HG03575 (cell line): ENCODE results near the gene SORBS1.

Experiments used
- ATAC-seq: cut with Tn5 transposase; IDR thresholded peaks from one replicate; pipeline ENCODE4 v1.9.1; 2021; ENCODE audit not compliant: unreplicated experiment, insufficient number of reproducible peaks, low FRiP score; ENCODE audit errors: extremely low read depth

The SORBS1 gene

GRCh38 chr10:95544783-95545500 lies 16.2 kb downstream of the SORBS1 start:
- no peak for ATAC-seq

- ATAC-seq, result no peak
These were observed 17.7 kb downstream of the SORBS1 start for GRCh38 chr10:95543459-95543858.

DNA sequence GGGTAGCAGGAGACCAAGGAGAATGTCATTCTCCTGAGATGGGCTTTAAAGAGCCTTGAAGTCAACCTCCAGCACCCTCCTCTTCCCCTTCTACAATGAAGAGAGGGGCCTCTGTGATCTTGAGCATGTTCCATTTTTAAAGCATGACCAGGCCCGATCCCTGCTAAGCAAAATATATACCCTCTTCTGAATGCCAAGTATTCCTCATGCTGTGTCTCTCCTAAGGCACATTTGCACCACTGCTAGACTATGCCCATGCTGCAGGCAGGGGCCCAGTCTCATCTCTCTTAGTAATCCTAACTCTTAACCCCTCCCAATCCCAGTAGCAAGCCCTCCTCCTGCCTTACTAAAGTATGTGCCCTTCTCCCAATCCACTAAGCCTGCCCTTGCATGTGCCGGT lies 18.4 kb downstream of the SORBS1 start:
- ATAC-seq, result no peak

- no peak for ATAC-seq
These were observed 18.8 kb downstream of the SORBS1 start for GRCh38 chr10:95542330-95542729.

- no peak for ATAC-seq
These were observed 20.6 kb downstream of the SORBS1 start for GRCh38 chr10:95540514-95541052.

- ATAC-seq, result no peak
These were observed 21.4 kb downstream of the SORBS1 start for GRCh38 chr10:95539560-95540284.

DNA sequence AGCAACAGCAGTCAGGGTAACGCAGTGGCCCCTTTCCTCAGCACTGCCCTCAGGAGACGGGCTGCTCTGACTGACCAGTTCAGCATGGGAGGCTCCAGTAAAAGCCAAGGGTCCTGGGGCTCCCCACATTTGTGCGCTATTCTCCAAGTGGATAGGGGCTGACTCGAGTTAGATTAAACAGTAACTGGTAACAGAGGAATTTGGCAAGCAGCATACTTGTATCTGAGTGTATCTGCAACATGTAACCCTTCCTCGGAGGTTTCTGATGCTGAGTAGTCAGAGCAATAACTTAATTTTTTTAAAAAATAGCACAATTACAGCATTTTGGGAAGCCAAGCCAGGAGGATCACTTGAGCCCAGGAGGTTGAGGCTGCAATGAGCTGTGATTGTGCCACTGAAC lies 22.8 kb downstream of the SORBS1 start:
- ATAC-seq, result no peak

DNA sequence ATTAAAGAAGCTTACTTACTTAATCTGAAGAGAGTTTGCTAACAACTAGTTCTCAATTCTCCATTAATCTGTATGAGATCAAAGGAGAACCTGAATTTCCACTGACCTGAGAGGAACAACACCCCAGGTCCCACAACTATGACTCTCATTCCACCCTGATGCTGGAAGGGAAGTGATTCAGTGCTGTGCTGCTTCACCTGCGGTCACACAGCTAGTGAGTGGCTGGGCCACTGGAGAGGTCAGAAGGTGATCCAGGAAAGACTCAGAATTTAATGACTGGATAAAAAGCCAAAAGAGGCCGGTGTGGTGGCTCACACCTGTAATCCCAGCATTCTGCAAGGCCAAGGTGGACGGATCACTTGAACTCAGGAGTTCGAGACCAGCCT lies 23.6 kb downstream of the SORBS1 start:
- ATAC-seq, result no peak

- ATAC-seq, result no peak
These were observed 24.2 kb downstream of the SORBS1 start for GRCh38 chr10:95536894-95537541.

GRCh38 chr10:95536017-95536416 lies 25.2 kb downstream of the SORBS1 start:
- no peak for ATAC-seq

DNA sequence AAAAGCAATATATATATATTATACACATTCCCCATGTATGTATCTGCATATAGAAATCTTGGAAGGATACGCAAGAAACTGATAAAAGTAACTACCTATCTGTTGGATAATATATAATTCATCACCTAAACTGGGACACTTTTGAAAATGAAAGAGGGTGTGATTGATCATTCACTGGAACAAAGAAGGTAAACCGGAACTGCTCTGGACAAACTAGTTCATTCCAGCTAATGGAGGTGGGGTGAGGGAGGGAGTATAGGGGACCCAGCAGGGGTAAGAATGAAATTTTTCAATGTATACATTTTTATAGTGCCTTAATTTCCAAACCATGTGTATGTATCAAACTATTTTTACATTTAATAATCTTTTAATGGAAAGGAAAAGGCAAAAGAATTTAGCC lies 25.6 kb downstream of the SORBS1 start:
- no peak for ATAC-seq

DNA sequence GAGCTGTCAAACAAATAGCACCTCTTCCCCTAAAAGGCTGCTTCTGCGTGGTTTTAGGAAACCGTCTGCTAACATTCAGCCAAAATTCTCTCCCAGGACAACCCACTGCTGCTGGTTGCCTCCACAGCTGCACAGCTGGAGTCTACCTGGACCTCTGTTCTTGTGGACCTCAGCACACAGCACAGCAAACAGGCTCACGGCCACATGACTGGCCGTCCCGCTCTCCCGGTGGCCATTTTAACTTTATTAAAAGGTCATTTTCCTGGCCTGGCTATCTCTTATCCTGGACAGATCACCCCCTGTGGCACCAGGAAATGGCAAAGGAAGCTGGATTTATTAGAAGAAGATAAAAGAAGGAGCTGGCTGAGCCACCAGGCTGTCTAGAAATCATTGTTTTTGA lies 27.6 kb downstream of the SORBS1 start:
- no peak for ATAC-seq

DNA sequence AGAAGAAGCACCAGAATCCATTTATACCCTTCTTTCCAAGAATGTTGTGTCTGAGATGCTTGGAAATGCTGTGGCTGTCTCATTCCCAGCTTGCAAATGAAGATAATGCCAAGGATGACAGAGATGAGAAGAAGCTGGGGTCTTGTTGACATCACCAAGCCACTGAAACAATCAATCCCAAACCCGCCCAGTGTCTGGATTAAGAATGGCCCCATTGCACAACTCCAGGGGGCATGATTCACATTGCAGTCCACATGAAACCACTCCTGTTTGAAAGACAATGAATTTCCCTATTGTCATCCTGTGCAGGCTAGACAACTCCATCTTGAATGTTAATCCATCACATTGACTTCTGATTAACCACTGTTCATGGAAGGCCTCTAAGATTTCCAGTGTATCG lies 28.6 kb downstream of the SORBS1 start:
- ATAC-seq, result no peak

DNA sequence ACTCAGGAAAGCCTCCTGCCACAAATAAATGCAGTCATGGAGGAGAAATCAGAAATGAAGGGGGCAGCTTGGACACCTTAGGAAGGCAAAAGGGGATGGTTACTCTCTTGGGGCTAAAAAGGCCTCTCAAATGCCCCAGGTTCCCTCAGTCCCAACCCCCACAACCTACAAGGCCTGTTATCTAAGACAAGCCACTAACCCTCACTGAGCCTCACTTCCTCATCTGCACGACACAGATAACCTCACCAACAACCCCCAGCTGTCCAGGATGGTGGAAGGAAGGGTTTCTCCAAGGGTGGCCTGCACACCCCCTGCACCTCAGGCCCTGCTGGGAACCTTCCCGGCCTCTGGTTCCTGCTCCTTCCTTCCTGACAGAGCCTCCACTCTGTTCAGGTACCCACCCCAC lies 29.2 kb downstream of the SORBS1 start:
- ATAC-seq, result no peak

DNA sequence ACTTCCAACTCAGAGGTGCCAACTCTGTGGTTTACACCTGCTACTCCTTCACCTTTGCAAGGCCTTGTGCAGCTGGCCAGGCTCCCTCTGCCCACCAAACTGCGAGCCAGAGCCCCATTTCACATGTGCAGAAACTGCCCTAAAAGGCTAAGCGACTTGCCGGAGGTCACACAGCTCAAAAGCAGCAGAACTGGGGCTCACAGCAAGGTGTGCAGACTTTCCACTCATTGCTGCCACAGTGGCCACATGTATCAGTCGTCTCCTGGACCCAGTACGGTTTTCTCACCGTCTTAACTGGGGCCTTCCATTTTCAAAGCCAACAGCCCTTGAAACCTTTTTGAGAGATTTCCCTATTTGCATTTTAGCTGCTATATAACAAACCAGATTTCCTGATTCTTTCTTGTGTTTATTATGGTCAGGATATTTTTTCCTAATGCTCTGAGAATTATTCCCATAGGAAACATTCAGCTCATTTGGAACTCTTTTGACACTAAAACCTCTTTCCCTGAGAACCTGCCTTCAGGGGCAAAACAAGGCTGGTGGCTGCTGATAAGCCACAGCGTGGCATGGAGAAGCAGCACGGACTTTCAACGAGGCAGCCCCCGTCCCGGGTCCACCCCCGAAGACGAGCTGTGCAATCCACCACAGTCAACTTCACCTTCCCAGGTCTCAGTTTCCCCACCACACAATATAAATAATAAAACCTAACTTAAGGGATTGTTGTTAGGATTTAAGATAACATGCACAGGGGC lies 29.9 kb downstream of the SORBS1 start:
- ATAC-seq, result no peak

DNA sequence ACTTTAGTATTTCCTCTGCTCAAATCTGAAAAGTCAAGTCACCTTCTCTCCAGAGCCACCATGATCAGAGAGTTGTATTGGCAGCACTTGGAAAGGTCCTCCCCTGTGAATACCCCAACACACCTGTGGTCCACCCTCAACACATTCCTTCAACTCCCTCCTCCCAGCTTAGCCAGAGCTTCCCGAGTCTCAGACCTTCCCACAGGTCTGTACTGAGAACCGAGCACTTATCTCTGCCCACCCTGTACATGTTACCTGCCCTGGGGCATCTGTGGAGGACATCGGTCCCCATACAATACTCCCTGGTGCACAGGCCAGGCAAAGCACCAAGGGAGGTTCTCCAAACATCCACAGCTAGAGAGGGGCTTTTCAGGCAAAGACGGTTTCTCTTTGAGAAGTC lies 30.6 kb downstream of the SORBS1 start:
- ATAC-seq, result no peak

DNA sequence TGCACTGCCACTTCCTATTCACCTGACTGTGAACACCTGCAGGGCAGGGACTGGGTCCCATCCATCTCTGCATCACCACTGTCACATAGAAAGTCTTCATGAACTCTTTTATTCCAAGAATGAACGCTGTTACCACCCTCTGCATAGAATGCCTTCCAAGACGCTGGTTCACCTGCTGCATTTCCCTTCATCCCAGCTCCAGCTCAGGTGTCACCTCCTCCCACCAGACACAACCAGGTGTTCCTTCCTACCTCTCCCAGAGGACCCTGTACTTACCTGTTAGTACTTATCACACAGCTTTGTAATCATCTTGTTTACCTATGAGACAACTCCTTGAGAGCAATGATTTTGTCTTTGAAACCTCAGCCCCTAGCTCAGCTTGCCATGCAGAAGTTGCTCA lies 31.1 kb downstream of the SORBS1 start:
- no peak for ATAC-seq

- ATAC-seq, result no peak
These were observed 35.1 kb downstream of the SORBS1 start for GRCh38 chr10:95526044-95526443.

- ATAC-seq, result no peak
These were observed 36.1 kb downstream of the SORBS1 start for GRCh38 chr10:95525033-95525418.
